WTC11 (cell line): ENCODE data around the gene PABPC3.

Experiments used
- ATF2 ChIP-seq: sonication (generic); formaldehyde crosslinking; IDR thresholded peaks from 2 replicates; pipeline ENCODE4 v1.8.1; 2022; ENCODE audit warnings: low read depth, missing genetic modification reagents, borderline replicate concordance
- CREB1 ChIP-seq: sonication (generic); formaldehyde crosslinking; IDR thresholded peaks from 2 replicates; pipeline ENCODE4 v1.8.0; 2023; ENCODE audit warnings: mild to moderate bottlenecking, missing genetic modification reagents
- CTCF ChIP-seq: fragments of 200-600 bp; IDR thresholded peaks from 2 replicates; pipeline ENCODE4 v1.8.0; 2022; ENCODE audit warnings: antibody characterized with exemption
- ESRRA ChIP-seq: sonication (generic); formaldehyde crosslinking; IDR thresholded peaks from 2 replicates; pipeline ENCODE4 v1.8.1; 2022; ENCODE audit warnings: mild to moderate bottlenecking, missing genetic modification reagents, borderline replicate concordance
- JAZF1 ChIP-seq: fragments of 250-450 bp; sonication (Bioruptor Pico); IDR thresholded peaks from 2 replicates; pipeline ENCODE4 v1.9.0; 2021; ENCODE audit warnings: moderate library complexity, mild to moderate bottlenecking, inconsistent platforms
- TEAD4 ChIP-seq: sonication (generic); formaldehyde crosslinking; IDR thresholded peaks from 2 replicates; pipeline ENCODE4 v1.8.0; 2022; ENCODE audit warnings: mild to moderate bottlenecking, missing genetic modification reagents
- ZNF232 ChIP-seq: sonication (generic); formaldehyde crosslinking; IDR thresholded peaks from 2 replicates; pipeline ENCODE4 v1.8.0; 2022; ENCODE audit warnings: mild to moderate bottlenecking, missing genetic modification reagents
- ZNF512 ChIP-seq: sonication (generic); formaldehyde crosslinking; IDR thresholded peaks from 2 replicates; pipeline ENCODE4 v1.8.1; 2022; ENCODE audit warnings: missing genetic modification reagents, borderline replicate concordance
- ZSCAN18 ChIP-seq: fragments of 250-450 bp; sonication (Bioruptor Pico); IDR thresholded peaks from 2 replicates; pipeline ENCODE4 v2.1.2; 2022; ENCODE audit warnings: mild to moderate bottlenecking, moderate library complexity

GRCh38 chr13:25069911-25070310, 26.0 kb upstream of the PABPC3 start:
- no peak for TF ChIP-seq CTCF
- TF ChIP-seq ZSCAN18 (CRISPR knock-in tag) = no peak
- no peak for TF ChIP-seq ESRRA (CRISPR knock-in tag)
- no peak for TF ChIP-seq TEAD4 (CRISPR knock-in tag)
- TF ChIP-seq CREB1 (CRISPR knock-in tag) = no peak
- TF ChIP-seq JAZF1 (CRISPR knock-in tag) = no peak
- no peak for TF ChIP-seq ZNF232
- TF ChIP-seq ZNF512 (CRISPR knock-in tag) = no peak
- TF ChIP-seq ATF2 = no peak
